Keratinocyte (primary cell): Measurements from ENCODE around the gene MCM9.

Experiments
- EZH2 ChIP-seq: IDR thresholded peaks from one replicate; pipeline ENCODE4 v1.6.1; 2012; ENCODE audit warnings: inconsistent platforms, mild to moderate bottlenecking, low read length, moderate library complexity
- TF ChIP-seq, protein P1 (sequence below), 3 experiments: IDR thresholded peaks in 1 of 3; conservative IDR thresholded peaks in 1 of 3; optimal IDR thresholded peaks in 1 of 3; 2 replicates in 2 of 3; 3 replicates in 1 of 3; pipeline versions ENCODE3 to v1.5.1; 2011; ENCODE audit warnings: low read length in 3 of 3, mild to moderate bottlenecking in 3 of 3, moderate library complexity in 2 of 3, control low read depth in 1 of 3, inconsistent platforms in 1 of 3; ENCODE audit not compliant: insufficient read depth in 2 of 3; ENCODE audit errors: extremely low read depth in 1 of 3

DNA sequence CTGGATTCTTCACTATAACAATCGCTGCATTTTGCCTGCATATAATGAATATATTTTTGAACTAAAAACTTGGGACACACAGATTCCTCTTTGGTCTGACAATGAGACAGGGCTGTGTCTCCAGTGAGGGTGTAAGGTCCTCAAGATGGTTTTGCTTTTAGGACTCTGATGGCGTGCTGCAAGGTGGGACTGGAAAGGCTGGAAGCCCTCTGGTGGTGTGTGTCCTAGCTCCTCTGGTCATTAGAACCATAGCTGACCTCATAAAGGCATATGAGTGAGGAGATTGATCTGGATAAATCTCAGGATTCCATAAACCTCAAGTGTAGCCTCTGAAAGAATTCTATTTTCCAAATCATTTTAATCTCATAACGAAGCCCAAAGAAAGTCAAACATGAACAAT lies 149.4 kb downstream of the MCM9 start:
- no peak for TF ChIP-seq EZH2
- TF ChIP-seq, protein P1, sequence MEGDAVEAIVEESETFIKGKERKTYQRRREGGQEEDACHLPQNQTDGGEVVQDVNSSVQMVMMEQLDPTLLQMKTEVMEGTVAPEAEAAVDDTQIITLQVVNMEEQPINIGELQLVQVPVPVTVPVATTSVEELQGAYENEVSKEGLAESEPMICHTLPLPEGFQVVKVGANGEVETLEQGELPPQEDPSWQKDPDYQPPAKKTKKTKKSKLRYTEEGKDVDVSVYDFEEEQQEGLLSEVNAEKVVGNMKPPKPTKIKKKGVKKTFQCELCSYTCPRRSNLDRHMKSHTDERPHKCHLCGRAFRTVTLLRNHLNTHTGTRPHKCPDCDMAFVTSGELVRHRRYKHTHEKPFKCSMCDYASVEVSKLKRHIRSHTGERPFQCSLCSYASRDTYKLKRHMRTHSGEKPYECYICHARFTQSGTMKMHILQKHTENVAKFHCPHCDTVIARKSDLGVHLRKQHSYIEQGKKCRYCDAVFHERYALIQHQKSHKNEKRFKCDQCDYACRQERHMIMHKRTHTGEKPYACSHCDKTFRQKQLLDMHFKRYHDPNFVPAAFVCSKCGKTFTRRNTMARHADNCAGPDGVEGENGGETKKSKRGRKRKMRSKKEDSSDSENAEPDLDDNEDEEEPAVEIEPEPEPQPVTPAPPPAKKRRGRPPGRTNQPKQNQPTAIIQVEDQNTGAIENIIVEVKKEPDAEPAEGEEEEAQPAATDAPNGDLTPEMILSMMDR (optimal IDR thresholded peaks at IDR 0.05 in 1 of 3, IDR thresholded peaks at IDR 0.05 in 1 of 3, conservative IDR thresholded peaks at IDR 0.05 in 1 of 3; ENCODE audit: extremely low read depth in 1 of 3, insufficient read depth in 2 of 3, low read length in 3 of 3): no peak
